ENCODE measurements around the gene BABAM2.
"Not testable (repeated sequence)": the region's sequence is repeated elsewhere in the genome, so short reads cannot be mapped to it uniquely, and the experiment has no call there.

Gene BABAM2

DNA sequence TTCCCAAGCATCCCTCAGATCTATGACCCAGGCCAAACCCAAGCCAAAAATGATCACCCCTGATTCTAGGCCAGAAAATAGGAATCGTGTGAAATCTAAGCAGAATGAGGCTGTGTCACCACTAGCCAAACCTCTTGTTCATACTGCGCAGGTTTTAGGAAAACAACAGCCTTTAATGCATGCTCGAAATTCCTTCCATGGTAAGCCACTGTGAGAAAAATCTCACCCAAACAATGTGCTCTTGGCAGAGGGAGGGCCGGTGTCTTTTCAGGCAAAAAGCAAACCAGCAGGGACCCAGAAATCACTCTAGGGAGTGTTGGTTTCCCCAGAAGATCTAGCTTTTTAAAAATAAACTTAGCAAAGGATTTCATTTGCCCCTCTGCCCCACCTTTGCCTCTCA lies 430.9 kb downstream of the BABAM2 start:
- no peak for DNase-seq

DNA sequence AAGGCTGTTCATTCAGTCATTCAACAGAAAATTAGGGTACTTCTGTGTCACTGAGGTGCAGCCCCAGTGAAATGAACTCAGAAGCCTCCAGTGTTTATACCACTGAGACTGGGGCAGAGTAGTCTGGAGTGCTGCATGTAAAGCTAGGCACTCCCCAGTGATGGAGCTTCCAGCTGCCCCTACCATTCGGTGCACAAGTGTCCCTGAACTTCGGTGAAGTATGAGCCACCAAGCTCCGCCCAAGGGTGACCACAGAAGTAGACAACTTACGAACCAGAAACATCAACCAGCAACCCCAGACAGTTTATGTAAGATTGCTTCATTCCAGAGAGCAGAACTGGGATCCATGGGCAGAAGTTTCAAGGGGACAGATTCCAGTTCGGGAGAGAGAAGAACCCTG lies 431.5 kb downstream of the BABAM2 start:
- no peak for DNase-seq

DNA sequence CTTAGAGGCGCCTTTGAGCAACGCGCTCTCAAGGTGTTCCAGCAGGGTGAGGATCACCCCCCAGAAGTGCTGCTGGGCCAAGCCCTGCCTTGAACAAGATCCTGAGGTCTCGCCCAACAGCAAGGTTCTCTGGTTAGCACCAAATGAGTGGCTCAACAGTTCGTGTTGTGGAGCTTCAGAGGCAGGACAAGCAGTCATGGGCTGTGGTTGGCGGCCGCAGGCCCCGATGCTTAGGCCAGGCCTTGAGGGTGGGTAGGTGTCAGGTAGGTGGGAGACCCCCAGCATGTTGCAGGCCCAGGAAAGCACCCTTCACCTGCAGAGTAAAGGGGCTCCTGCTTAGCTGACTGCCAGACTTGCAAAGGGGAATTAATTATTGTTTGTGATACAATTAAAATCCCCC lies 431.9 kb downstream of the BABAM2 start:
- DNase-seq: no peak

DNA sequence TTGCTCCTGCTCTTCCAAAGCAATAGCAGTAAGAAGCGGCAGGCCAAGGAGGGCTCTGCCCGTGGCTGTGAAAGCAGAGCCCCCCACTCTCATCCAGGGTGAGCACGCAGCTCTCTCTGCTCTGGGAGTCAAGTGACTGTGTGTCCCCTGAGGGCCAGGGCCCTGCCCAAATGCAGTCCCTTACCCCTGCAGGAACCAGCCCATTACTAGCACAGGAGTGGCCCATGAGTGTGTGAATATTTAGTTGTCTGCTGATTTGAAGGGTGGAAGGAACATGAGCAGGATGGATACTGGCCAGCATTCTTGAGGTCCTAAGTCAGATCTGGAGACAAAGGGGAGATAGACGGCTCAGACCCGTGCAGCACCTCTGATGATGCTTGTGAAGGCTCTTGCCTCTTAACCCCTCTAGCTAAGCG lies 432.5 kb downstream of the BABAM2 start:
- no peak for DNase-seq

DNA sequence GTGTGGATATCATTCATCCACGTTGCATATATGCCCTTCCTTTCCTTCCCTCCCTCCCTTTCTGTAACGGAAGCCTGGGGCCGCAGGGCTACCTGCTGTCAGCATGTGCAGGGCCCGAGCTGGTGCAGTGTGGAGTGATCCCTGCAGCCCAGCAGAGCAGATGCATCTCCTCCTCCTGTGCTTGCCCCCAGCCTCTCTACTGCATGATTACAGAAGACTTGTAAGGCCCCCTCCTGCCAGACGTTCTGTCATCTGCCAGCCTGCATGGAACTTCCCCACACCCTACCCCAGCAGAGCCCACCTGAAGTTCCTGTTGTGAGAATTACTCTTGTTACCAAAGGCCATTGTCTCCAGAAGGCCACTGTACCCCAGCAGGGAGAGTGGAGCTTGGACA lies 434.6 kb downstream of the BABAM2 start:
- no peak for DNase-seq

DNA sequence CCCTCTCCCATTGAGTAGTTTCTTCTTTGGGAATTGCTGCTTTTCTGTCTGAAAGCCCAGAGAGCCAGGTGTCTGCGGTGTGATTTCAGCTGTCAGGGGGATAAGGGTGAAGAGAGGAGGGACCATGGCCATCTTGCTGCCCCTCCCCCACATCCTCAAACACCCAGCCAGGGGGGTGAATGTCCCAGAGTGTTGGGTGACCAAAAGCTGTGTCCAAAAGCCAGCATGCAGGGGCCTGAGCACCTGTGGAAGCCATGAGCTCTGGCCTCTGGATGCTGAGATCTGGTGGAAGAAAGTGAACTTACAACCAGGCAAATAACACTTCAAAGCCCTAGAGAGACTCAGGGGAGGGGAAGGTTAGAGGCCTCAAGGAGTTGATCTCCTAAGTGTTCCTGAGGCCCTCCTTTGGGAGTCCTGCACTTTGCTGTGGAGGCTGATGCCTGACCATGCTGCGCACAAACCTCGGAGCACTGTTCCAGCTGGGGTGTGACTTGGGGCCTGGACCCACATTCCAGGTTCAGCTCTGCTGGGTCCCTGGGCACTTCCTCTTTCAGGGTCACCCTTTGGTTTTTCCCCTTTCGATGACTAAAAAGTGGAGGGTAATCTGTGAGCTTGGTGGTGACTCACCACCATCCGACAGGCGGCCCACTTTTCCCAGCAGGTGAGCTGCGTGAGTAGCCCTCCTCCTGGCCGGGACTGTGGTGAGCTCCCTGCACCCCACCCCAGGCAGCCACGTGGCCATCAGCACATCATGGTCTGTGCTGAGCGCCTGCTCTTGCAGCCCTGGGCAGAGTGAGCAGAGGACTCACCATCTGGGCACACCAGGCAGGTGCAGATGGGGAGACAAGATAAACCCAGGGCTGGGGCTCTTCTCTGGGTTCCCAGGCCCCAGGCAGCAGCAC lies 435.3 kb downstream of the BABAM2 start:
- peak; percentile 49 for DNase-seq

DNA sequence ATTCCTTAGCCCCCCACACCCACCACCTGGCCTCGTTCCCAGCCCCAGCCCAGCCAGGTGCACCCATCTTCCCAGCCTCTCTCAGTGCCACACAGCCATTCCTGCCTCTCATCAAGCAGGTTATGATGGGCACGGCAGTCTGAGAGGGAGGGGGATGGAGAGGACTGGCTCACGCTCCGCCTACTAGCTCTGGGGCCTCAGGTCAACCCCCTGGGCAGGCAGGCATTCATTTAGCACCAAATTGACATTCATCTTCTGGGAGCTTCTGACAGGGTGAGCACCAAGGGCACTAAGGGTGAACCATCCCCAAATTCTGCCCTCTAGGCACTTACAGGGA lies 435.9 kb downstream of the BABAM2 start:
- DNase-seq: peak; percentile 49

DNA sequence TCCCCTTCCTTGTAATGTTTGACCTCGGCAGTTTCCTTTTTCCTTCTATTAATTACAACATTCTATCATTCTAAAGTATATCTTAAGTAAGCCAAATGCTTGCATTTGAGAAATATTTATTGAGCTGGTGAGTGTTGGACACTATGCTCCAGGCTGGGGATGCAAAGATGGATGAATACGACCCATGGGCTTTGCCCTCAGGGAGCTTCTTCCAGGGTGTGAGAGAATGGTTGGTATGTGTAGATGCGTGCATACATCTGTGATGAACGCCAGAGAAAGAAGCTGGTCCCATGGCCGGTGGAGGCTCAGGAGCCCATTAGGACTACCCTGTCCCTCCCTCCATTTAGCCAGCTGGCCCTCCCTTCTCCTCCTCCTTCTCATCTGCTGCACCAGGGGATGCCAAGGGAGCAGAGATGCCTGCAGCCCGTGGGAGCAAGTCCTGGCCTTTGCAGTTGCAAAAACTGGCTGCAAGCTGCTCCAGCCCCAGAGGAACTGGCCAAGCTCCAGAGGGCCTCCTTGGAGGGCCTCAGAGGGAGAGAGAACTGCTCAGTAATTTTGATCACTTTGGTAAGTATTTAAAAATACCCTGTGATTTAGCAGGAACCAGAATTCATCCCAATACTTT lies 436.5 kb downstream of the BABAM2 start:
- no peak for DNase-seq

DNA sequence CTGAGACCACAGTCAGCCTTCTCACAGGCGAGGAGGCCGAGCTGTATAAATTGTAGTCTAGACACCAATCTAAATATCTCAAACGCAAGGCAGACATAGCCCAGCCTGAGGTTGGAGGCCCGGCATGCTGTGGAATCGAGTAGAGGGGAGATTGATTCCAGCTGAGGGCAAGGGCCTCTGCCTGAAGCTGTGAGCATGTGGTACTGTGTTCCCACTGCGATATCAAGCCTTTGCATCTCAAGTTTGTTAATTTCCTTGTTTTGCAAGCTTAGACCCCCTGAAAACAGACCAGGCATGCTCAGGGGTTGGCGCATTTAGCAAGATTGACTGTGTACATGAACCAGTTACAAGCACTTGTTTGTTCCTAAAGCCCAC lies 437.0 kb downstream of the BABAM2 start:
- no peak for DNase-seq

DNA sequence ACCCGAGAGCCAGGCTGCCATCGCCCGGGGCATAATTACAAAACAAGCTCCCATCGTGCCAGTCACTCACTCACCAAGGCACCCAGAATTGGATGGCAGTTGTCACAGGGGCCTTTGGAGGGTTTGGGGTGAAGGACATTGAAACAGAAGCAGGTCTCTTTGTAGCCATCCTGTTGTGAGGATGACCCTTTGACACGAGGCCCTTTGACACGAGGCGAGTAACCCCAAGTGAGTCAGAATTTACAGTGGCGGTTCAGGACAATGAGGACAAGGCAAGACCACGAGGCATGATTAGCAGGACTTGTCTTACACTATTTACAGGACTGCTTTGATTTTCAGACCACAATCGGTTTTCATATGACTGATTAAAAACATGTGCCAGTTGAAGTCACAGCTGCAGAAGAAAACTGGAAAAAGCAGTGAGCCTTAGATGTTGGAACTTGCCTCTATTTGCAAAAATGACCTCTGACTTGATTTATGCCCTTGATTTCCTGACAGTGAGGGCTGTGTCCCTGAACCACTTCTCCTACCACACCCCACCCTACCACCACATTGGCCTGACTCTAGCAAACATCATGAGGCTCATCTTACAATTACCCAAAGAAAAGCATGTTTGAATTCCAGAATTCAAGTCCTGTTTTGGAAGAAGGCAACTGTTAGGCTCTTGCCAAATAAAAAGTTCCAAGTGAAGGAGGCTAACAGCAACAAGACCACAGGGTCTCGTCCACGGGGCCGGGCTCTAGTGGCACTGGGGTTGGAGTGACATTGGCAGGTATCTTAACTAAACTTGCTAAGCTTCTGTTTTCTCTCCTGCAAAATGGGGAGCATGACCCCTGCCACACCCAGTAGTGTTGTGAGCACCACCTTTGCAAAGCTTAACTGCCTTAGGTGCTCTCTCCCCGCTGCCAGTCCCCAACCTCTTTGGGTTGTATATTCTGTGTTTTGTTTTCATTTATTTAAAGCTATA lies 437.7 kb downstream of the BABAM2 start:
- no peak for DNase-seq

DNA sequence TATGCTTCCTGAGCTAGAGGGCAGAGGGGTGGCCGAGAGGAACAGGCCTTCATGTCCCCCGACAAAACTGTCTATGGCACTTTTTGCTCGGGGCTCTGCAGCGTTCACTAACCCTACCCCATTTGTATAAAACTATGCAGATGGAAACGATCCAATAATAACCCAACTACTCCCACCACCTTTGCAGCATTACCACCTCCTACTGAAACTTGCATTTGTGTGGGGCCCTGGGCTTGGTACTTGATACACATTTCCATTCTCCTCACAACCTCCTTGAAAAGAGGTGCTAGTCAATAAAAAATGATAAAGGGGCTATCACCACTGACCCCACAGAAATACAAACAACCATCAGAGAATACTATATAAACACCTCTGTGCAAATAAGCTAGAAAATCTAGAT lies 438.7 kb downstream of the BABAM2 start:
- DNase-seq: no peak

DNA sequence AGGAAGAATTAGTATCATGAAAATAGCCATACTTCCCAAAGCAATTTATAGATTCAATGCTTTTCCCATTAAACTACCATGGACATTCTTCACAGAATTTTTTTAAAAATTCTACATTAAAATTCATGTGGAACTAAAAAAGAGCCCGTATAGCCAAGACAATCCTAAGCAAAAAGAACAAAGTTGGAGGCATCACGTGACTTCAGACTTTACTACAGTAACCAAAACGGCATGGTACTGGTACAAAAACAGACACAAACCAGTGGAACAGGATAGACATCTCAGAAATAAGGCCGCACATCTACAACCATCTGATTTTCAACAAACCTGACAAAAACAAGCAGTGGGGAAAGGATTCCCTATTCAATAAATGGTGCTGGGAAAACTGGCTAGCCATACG lies 440.2 kb downstream of the BABAM2 start:
- not testable (repeated sequence) for DNase-seq

DNA sequence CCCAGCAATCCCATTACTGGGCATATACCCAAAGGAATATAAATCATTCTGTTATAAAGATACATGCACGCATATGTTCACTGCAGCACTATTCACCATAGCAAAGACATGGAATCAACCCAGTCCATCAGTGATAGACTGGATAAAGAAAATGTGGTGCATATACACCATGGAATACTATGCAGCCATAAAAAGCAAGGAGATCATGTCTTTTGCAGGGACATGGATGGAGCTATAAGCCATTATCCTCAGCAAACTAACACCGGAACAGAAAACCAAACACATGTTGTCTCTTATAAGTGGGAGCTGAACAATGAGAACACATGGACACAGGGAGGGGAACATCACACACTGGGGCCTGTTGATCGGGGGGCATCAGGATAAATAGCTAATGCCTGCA lies 441.3 kb downstream of the BABAM2 start:
- not testable (repeated sequence) for DNase-seq

DNA sequence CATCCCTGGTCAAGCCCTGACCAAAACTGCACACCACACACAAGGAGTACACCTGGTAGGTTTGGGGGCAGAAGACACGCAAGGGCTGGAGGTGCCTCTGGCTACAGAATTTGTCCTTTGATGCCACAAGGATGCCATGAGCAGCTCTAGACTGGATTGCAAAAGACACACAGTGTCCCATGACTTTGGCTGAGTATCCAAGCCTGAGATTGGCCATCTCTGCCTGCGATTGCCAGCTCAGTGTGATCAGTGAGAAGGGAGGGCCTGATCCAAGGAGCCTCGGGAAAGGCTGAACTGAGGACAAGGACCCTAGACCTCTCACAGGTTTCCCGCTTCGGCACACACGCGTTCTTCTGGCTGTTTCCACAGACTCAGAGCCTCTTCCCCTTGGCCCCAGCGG lies 442.2 kb downstream of the BABAM2 start:
- DNase-seq: no peak

DNA sequence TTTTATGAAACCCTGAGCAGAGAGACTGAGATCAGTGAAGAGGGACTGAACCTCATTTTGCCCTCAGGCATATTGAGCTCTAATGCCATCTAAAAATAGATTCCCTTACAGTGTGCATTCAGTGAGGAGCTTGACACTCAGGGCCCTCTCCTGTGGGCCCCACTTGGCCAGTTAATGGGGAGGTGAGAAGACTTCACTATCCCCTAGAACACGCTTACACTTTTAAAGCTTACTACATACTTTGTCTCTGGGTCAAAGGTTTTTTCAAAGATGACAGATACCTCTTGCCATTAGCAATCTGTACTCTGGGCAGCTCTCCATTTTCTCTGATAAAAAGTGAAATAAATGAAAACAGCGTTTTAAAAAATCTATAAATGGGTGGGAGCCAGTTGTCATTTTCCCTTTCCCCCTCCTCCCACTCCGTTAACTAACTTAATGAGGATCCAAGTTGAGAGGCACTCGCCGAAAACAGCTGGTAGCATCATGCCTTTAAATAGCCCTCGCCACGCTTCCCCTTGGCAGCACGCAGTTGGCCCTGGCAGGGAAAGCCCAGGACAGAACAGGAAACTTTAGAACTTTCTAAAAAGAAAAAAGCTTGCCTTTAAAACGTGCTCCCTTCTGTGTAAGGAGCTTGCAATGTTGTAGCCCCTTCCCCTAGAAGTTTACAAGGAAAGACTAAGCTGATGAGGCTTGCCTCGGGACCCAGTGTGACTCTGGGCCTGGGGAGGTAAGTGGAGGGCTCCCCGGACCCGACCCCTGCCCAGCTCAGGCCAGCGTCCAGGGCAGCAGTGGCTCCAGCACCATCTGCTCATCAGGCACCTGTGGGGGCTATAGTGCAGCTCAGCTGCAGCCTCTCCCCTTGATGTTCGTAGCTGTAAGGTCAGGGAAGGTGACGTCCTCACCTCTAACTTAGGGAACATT lies 443.3 kb downstream of the BABAM2 start:
- no peak for DNase-seq

DNA sequence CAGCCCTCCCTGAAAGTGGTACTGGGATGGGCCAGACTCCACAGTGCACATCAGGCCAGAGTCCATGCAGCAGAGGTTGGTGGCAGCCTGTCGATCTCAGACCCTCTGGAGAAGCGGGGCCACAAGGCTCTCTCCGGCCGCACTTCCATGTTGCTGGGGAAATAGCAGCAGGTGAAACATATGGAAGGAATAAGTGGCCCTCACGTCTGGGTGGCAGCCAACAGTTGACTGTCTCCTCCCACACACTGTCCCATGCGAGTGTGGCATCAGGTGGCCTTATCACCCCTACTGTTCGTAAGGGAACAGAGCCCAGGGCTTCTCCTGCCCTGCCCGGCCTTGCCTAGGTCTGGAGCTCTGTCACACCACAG lies 444.0 kb downstream of the BABAM2 start:
- peak; percentile 28 for DNase-seq

DNA sequence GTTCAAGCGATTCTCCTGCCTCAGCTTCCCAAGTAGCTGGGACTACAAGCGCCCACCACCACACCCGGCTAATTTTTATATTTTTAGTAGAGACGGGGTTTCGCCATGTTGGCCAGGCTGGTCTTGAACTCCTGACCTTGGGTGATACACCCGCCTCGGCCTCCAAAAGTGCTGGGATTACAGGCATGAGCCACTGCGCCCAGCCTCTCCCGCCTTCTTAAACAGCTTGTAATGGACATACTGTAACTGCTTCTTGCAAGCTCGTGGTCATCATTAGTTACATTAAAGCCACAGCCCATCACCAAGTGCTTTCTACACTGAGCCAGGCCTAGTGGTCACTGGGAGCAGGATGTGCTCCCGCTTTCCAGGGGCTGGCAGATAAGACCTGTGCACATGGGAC lies 444.7 kb downstream of the BABAM2 start:
- DNase-seq: not testable (repeated sequence)

DNA sequence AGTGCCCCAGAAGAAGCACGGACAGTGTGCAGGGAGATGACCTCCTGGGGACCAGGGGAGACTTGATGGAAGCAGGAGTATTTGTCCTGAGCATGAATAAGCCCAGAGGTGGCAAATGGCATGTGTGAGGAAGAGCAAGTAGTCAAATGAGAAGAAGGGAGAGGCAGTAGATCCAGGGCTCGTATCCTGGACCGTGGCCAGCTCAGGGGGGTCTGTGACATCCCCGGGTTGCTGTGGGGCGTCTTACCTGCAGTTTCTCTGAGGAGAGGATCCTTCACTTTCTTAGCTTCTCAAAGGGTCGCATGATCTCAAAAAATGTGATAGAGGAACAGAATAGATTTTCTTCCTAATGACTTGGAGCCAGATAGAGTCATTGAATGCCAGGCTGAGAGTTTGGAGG lies 445.1 kb downstream of the BABAM2 start:
- no peak for DNase-seq

DNA sequence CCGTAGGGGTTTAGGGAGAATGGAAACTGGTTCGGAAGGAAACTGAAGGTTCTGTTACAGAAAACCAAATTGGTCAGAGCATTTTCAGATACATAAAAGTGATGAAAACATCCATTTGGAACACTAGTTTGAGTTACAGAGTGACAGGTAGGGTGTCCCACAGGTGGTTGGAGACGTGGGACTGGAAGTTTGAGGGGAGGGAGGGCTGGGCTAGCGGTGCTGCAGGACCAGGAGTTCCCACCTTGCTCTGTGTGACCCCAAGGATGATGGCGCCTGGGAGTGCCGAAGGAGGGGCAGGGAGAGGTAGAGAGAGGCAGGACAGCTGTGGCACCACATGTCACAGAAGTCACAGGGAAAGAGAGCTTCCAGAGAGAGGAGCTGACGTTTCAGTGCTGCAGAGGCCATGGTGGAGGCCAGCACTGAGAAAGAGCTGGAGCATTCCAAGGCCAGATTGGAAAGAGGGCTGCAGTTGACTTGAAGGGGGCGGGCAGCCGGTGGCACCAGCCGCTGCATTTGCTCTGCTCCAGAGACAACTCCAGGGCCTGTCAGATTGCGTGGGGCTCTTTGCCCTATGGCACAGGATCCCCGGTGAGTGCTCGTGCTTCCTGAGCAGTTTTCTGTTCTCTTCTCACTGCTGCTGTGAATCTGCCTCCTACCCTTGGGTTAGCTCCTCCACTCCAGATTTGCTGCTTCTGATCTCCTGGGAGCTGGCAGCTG lies 445.9 kb downstream of the BABAM2 start:
- no peak for DNase-seq

DNA sequence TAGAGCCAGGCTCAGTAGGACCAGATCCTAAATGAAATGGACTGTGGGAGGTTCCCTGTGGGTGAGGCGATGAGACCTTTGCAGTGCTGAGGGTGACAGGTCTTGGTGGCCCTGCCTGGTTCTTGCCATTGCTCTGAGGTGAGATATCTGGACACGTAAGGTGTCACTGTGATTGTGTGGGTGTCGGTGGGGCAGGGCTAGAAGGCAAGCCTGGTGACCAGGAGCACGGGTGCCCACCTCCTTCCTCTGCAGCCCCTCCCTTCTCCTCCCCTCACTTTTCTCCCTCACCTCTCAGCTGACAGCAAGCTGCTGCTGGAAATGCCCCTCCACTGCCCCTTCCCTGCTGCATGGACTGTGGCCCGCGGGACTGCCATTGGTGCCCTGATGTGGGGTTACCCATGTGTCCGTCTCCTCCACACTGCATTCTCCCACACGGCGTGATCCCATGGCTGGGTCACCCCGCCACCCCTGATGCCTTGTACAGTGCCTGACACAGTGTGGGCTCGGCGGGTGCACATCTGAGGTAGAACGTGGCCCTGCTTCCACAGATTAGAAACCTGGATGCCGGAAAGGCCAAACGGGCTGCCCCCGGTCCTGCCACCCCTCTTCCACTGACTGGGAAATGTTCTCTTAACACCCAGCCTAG lies 446.6 kb downstream of the BABAM2 start:
- no peak for DNase-seq
